Measurements from ENCODE around the gene SASH1. TPM values are rescaled to one million over a fixed set of nuclear protein-coding genes. Genes with fewer than 3 reads are reported as not detected.

The SASH1 gene
- total RNA-seq, 1 experiment from 2014 or later, result 33.2 TPM

GRCh38 chr6:148520109-148520841, 177.6 kb downstream of the SASH1 start:
- Histone ChIP-seq H4K20me1 (ENCODE audit: control insufficient read depth, insufficient read depth, insufficient read length) (no peaks in the 10 kb centered on the region), H3K9me3 (ENCODE audit: control insufficient read depth, low read depth, low read length) (no peaks in the 10 kb centered on the region), H3K56ac (ENCODE audit: insufficient read length, low read depth, low read length) (no peak overlapping the region), H3K4me1 (ENCODE audit: insufficient read depth, low read length) (peaks cover 11% of the 10 kb centered on the region; the same call in 1 of the 2 replicates), H3K9ac (ENCODE audit: extremely low read depth, insufficient read length, low read length) (no peak overlapping the region), H3K27ac (ENCODE audit: insufficient read length, low read depth, low read length) (no peak overlapping the region), H3K27me3 (ENCODE audit: insufficient read depth, low read length) (no peaks in the 10 kb centered on the region), H2BK20ac (ENCODE audit: low read depth, low read length, poor library complexity, severe bottlenecking) (no peak overlapping the region), H3K4me2 (ENCODE audit: insufficient read depth, insufficient read length, low read length) (no peak overlapping the region), H2AK5ac (ENCODE audit: insufficient read length, low read length) (no peak overlapping the region), H2BK5ac (ENCODE audit: insufficient read length, low read length) (no peak overlapping the region), H3K4ac (ENCODE audit: low read depth, low read length) (no peak overlapping the region), H3K18ac (ENCODE audit: insufficient read length, low read depth, low read length) (no peak overlapping the region), H2BK12ac (ENCODE audit: insufficient read length, low read depth, low read length) (no peak overlapping the region), H4K91ac (ENCODE audit: insufficient read length, low read depth, low read length) (no peak overlapping the region), H4K8ac (replicated peaks; ENCODE audit: insufficient read length, low read depth, low read length) (no peak overlapping the region), H3T11ph (ENCODE audit: low read length) (no peak overlapping the region), H2AFZ (ENCODE audit: low read length) (no peak overlapping the region), H3K14ac (ENCODE audit: insufficient read depth, low read length) (no peak overlapping the region), H3K23me2 (ENCODE audit: insufficient read length, low read depth, low read length, poor library complexity, severe bottlenecking) (no peaks in the 10 kb centered on the region), H3K23ac (ENCODE audit: insufficient read length, low read depth, low read length) (no peak overlapping the region), H2BK120ac (ENCODE audit: low read depth, low read length, poor library complexity, severe bottlenecking) (no peak overlapping the region), H2BK15ac (ENCODE audit: low read depth, low read length) (no peak overlapping the region), H3K79me2 (ENCODE audit: insufficient read depth, low read length) (no peaks in the 10 kb centered on the region), H3K79me1 (ENCODE audit: insufficient read depth, low read depth, low read length, poor library complexity, severe bottlenecking) (no peaks in the 10 kb centered on the region), H4K5ac (ENCODE audit: insufficient read length, low read depth, low read length) (no peak overlapping the region)
- no peak for DNase-seq
- H3K9me3 Mint-ChIP-seq, result no peaks in the 10 kb centered on the region
- H3K4me3 Mint-ChIP-seq, result no peak overlapping the region
- peaks cover 21 to 39% (median 34%) of the 10 kb centered on the region in 3 experiments; a peak in 6 of 7 replicates for H3K36me3 Mint-ChIP-seq (ENCODE audit: insufficient read depth in 1 of 3, low read depth in 3 of 3)
- WGBS (ENCODE audit: extremely low coverage, insufficient read length, low lambda C conversion rate), result no CpG with 5 or more reads among the region's 23 CpGs
- peak overlapping the region in 1 of 3 experiments; percentile 60; a peak in 3 of 7 replicates for H3K27ac Mint-ChIP-seq
- H3K27me3 Mint-ChIP-seq (ENCODE audit: low read depth), result no peaks in the 10 kb centered on the region
- TF ChIP-seq, protein P1, sequence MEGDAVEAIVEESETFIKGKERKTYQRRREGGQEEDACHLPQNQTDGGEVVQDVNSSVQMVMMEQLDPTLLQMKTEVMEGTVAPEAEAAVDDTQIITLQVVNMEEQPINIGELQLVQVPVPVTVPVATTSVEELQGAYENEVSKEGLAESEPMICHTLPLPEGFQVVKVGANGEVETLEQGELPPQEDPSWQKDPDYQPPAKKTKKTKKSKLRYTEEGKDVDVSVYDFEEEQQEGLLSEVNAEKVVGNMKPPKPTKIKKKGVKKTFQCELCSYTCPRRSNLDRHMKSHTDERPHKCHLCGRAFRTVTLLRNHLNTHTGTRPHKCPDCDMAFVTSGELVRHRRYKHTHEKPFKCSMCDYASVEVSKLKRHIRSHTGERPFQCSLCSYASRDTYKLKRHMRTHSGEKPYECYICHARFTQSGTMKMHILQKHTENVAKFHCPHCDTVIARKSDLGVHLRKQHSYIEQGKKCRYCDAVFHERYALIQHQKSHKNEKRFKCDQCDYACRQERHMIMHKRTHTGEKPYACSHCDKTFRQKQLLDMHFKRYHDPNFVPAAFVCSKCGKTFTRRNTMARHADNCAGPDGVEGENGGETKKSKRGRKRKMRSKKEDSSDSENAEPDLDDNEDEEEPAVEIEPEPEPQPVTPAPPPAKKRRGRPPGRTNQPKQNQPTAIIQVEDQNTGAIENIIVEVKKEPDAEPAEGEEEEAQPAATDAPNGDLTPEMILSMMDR (conservative IDR thresholded peaks at IDR 0.05), result no peak
- H3K4me1 Mint-ChIP-seq, result peaks cover 49 to 68% of the 10 kb centered on the region in 2 experiments
